Measurements from ENCODE around the gene FBXO21. TPM values are rescaled to one million over a fixed set of nuclear protein-coding genes. Genes with fewer than 3 reads are reported as not detected.

Gene FBXO21
- total RNA-seq, 4 donors from 2014 or later = 80.2 to 95.8 (median 81.9) TPM

GRCh38 chr12:117119592-117120198 lies 70.6 kb downstream of the FBXO21 start:
- peak; percentile 65 for ATAC-seq
- H3K4me3 ChIP-seq = no peak overlapping the region
- TF ChIP-seq POLR2A (IDR thresholded peaks at IDR 0.05) (no peak), CTCF (IDR thresholded peaks at IDR 0.05) (peak in 3 of 4 experiments; percentile 54 to 79 (median 64)), POLR2AphosphoS5 (IDR thresholded peaks at IDR 0.05) (no peak), EP300 (IDR thresholded peaks at IDR 0.05) (no peak)
- H3K27ac ChIP-seq = peak overlapping the region in 1 of 4 donors; percentile 33
- H3K9me3 ChIP-seq = no peaks in the 10 kb centered on the region
- no peaks in the 10 kb centered on the region for H3K27me3 ChIP-seq
- WGBS, 2 donors (ENCODE audit: low coverage in 1 of 2) = 31 to 88% methylated on average over 2 to 3 of the region's 6 CpGs
- peaks cover 0 to 20% (median 7%) of the 10 kb centered on the region in 3 donors for H3K4me1 ChIP-seq
- no peaks in the 10 kb centered on the region for H3K36me3 ChIP-seq

- Histone ChIP-seq H3K36me3 (no peaks in the 10 kb centered on the region), H3K4me1 (peaks cover 0 to 20% (median 7%) of the 10 kb centered on the region in 3 donors), H3K4me3 (no peak overlapping the region), H3K27ac (peak overlapping the region in 1 of 4 donors; percentile 33), H3K27me3 (no peaks in the 10 kb centered on the region), H3K9me3 (no peaks in the 10 kb centered on the region)
- TF ChIP-seq POLR2AphosphoS5 (IDR thresholded peaks at IDR 0.05) = no peak
- TF ChIP-seq CTCF (IDR thresholded peaks at IDR 0.05) = no peak
- no peak for TF ChIP-seq POLR2A (IDR thresholded peaks at IDR 0.05)
- ATAC-seq = peak; percentile 19
- 50 to 63% methylated on average over 4 to 7 of the region's 18 CpGs for WGBS, 2 donors (ENCODE audit: low coverage in 1 of 2)
Observed at GRCh38 chr12:117118838-117119591, 71.3 kb downstream of the FBXO21 start.

- TF ChIP-seq POLR2A (IDR thresholded peaks at IDR 0.05) = no peak
- no peak for TF ChIP-seq POLR2AphosphoS5 (IDR thresholded peaks at IDR 0.05)
- no peak for TF ChIP-seq CTCF (IDR thresholded peaks at IDR 0.05)
- no peak for TF ChIP-seq EP300 (IDR thresholded peaks at IDR 0.05)
- Histone ChIP-seq H3K27me3 (peaks cover 7% of the 10 kb centered on the region), H3K9me3 (no peaks in the 10 kb centered on the region), H3K4me1 (peaks cover 0 to 18% (median 7%) of the 10 kb centered on the region in 3 donors), H3K36me3 (no peaks in the 10 kb centered on the region), H3K27ac (no peak overlapping the region), H3K4me3 (no peak overlapping the region)
- 71 to 72% methylated on average over 4 to 10 of the region's 10 CpGs for WGBS, 2 donors (ENCODE audit: low coverage in 1 of 2)
- ATAC-seq = no peak
Observed at GRCh38 chr12:117114784-117115183, 75.5 kb downstream of the FBXO21 start.

GRCh38 chr12:117113231-117113630 lies 77.0 kb downstream of the FBXO21 start:
- H3K36me3 ChIP-seq = no peaks in the 10 kb centered on the region
- H3K4me1 ChIP-seq = peaks cover 0 to 4% (median 2%) of the 10 kb centered on the region in 3 donors
- WGBS, 2 donors (ENCODE audit: low coverage in 1 of 2) = 94 to 100% methylated on average over 2 to 3 of the region's 9 CpGs
- no peak for ATAC-seq
- H3K27me3 ChIP-seq = peaks cover 7% of the 10 kb centered on the region
- H3K27ac ChIP-seq = no peak overlapping the region
- TF ChIP-seq POLR2AphosphoS5 (IDR thresholded peaks at IDR 0.05) (no peak), POLR2A (IDR thresholded peaks at IDR 0.05) (no peak), CTCF (IDR thresholded peaks at IDR 0.05) (no peak), EP300 (IDR thresholded peaks at IDR 0.05) (no peak)
- no peaks in the 10 kb centered on the region for H3K9me3 ChIP-seq
- no peak overlapping the region for H3K4me3 ChIP-seq
